GM12878 (cell line): ENCODE data around the gene ARHGEF6. TPM values are rescaled to one million over a fixed set of nuclear protein-coding genes. Genes with fewer than 3 reads are reported as not detected.

Experiments
- ATAC-seq: fragments of 200-7000 bp; cut with Tn5 transposase; 3 replicates; pipeline ENCODE4 v1.9.1; 2020; ENCODE audit warnings: mild to moderate bottlenecking, moderate library complexity
- BruUV-seq: library from RNA; stranded (reverse); fragments of 400-500 nt; replicated peaks from 2 replicates; lab custom pipeline; 2021; lab: Mats Ljungman, UMichigan
- CTCF ChIA-PET: fragments of 300-600 bp; sonication (Branson Sonifier 250); formaldehyde crosslinking; extraction: SDS; loops from one replicate; lab custom pipeline; 2021; ENCODE audit warnings: inconsistent platforms; lab: Yijun Ruan, JAX
- POLR2A ChIA-PET: fragments of 350-600 bp; formaldehyde crosslinking; extraction: SDS; loops from one replicate; lab custom pipeline; 2021; ENCODE audit warnings: inconsistent platforms; lab: Charles Lee
- RAD21 ChIA-PET: fragments of 300-600 bp; sonication (Branson Sonifier 250); formaldehyde crosslinking; loops from one replicate; lab custom pipeline; 2023; ENCODE audit warnings: antibody characterized with exemption; ENCODE audit not compliant: unreplicated experiment; lab: Charles Lee
- SMC1A ChIA-PET: fragments of 300-600 bp; sonication (Branson Sonifier 250); formaldehyde crosslinking; loops from one replicate; lab custom pipeline; 2023; ENCODE audit not compliant: unreplicated experiment, uncharacterized antibody; lab: Charles Lee
- DNase-seq: peaks from one replicate; pipeline ENCODE4 v3.0.0-alpha.2; 2011; ENCODE audit warnings: low read depth, low spot score
- FAIRE-seq: peaks from 3 replicates; lab custom pipeline; 2011; peaks lifted over from hg19 to GRCh38; lab: Jason Lieb, UNC
- H2AFZ ChIP-seq: 2 replicates; pipeline ENCODE4 v1.6.0; 2011; ENCODE audit warnings: low read depth, low read length, control low read depth; ENCODE audit not compliant: control insufficient read depth
- H3K27ac ChIP-seq: 2 replicates; pipeline ENCODE4 v1.5.1; 2011; ENCODE audit warnings: control low read depth; ENCODE audit not compliant: control insufficient read depth, insufficient read depth
- H3K27me3 ChIP-seq, 2 experiments: replicated peaks in 1 of 2; 2 replicates each; pipeline versions ENCODE4 v1.6.0 to v1.6.1; 2011; ENCODE audit warnings: low read length in 1 of 2; ENCODE audit not compliant: control insufficient read depth in 2 of 2, insufficient read depth in 2 of 2
- H3K36me3 ChIP-seq, 2 experiments: 2 replicates each; pipeline ENCODE4 v1.5.1; 2011; ENCODE audit warnings: low read length in 1 of 2; ENCODE audit not compliant: control insufficient read depth in 2 of 2, insufficient read depth in 2 of 2
- H3K4me1 ChIP-seq: 2 replicates; pipeline ENCODE4 v1.6.1; 2011; ENCODE audit warnings: mild to moderate bottlenecking, low read length, moderate library complexity, mixed read lengths; ENCODE audit not compliant: control insufficient read depth, insufficient read depth
- H3K4me2 ChIP-seq: 2 replicates; pipeline ENCODE4 v1.6.0; 2011; ENCODE audit warnings: control low read depth; ENCODE audit not compliant: control insufficient read depth, insufficient read depth
- H3K4me3 ChIP-seq: fragments of 200-600 bp; sonication (generic); 2 replicates; pipeline ENCODE4 v1.5.1; 2016
- H3K79me2 ChIP-seq: 2 replicates; pipeline ENCODE4 v1.6.0; 2011; ENCODE audit warnings: low read length; ENCODE audit not compliant: control insufficient read depth, insufficient read depth
- H3K9ac ChIP-seq: 2 replicates; pipeline ENCODE4 v1.8.0; 2011; ENCODE audit warnings: low read length, control low read depth, mixed read lengths; ENCODE audit not compliant: control insufficient read depth, insufficient read depth
- H3K9me3 ChIP-seq: replicated peaks from 3 replicates; pipeline ENCODE4 v1.5.1; 2011; ENCODE audit warnings: mild to moderate bottlenecking, low read length; ENCODE audit not compliant: control insufficient read depth, insufficient read depth
- H4K20me1 ChIP-seq: 2 replicates; pipeline ENCODE4 v1.6.0; 2011; ENCODE audit not compliant: control insufficient read depth, insufficient read depth
- BRCA1 ChIP-seq: IDR thresholded peaks from 2 replicates; pipeline ENCODE4 v1.6.1; 2011; ENCODE audit warnings: low read depth, low read length, improper control_type of control experiment
- CREB1 ChIP-seq: IDR thresholded peaks from 2 replicates; pipeline ENCODE4 v1.6.1; 2012; ENCODE audit warnings: low read depth, mild to moderate bottlenecking, inconsistent platforms
- CTCF ChIP-seq, 3 experiments: IDR thresholded peaks in 2 of 3; conservative IDR thresholded peaks in 1 of 3; 2 replicates each; pipeline ENCODE4 v1.5.1; 2011; ENCODE audit warnings: low read depth in 3 of 3, low read length in 3 of 3, mild to moderate bottlenecking in 3 of 3, control low read depth in 2 of 3, moderate library complexity in 2 of 3, inconsistent platforms in 1 of 3, mixed read lengths in 1 of 3; ENCODE audit not compliant: control insufficient read depth in 2 of 3, insufficient read depth in 1 of 3; ENCODE audit errors: extremely low read depth in 1 of 3
- ESRRA ChIP-seq: IDR thresholded peaks from 2 replicates; pipeline ENCODE4 v1.6.1; 2012; ENCODE audit warnings: mild to moderate bottlenecking, low read length, improper control_type of control experiment
- GATAD2B ChIP-seq: fragments of 450-650 bp; conservative IDR thresholded peaks from 2 replicates; pipeline ENCODE4 v1.6.1; 2017; ENCODE audit warnings: low read depth, mild to moderate bottlenecking, moderate library complexity
- HDAC6 ChIP-seq: fragments of 200-600 bp; sonication (generic); IDR thresholded peaks from one replicate; pipeline ENCODE4 v1.8.0; 2017; ENCODE audit warnings: antibody characterized with exemption; ENCODE audit not compliant: unreplicated experiment
- IKZF1 ChIP-seq: fragments of 450-650 bp; conservative IDR thresholded peaks from 2 replicates; pipeline ENCODE4 v1.6.1; 2017; ENCODE audit warnings: antibody characterized with exemption, mild to moderate bottlenecking
- KAT2A ChIP-seq: conservative IDR thresholded peaks from 2 replicates; pipeline ENCODE4 v1.6.1; 2011; ENCODE audit warnings: low read depth, low read length; ENCODE audit not compliant: control insufficient read depth
- MTA3 ChIP-seq: IDR thresholded peaks from 2 replicates; pipeline ENCODE4 v1.6.1; 2012; ENCODE audit warnings: low read length, inconsistent platforms, borderline replicate concordance
- MYB ChIP-seq: fragments of 150-350 bp; IDR thresholded peaks from 2 replicates; pipeline ENCODE4 v1.6.1; 2014; ENCODE audit warnings: mild to moderate bottlenecking, low read depth, low read length, borderline replicate concordance
- NR2C1 ChIP-seq: fragments of 450-650 bp; IDR thresholded peaks from 2 replicates; pipeline ENCODE4 v1.6.1; 2017; ENCODE audit warnings: antibody characterized with exemption, mild to moderate bottlenecking, moderate library complexity
- PAX5 ChIP-seq: IDR thresholded peaks from 2 replicates; pipeline ENCODE4 v1.6.1; 2011; ENCODE audit warnings: low read depth, low read length, borderline replicate concordance
- POLR2A ChIP-seq: IDR thresholded peaks from 2 replicates; pipeline ENCODE4 v1.6.1; 2011; ENCODE audit warnings: low read depth, mild to moderate bottlenecking, low read length
- POLR2AphosphoS5 ChIP-seq: IDR thresholded peaks from 2 replicates; pipeline ENCODE4 v1.6.1; 2011; ENCODE audit warnings: mild to moderate bottlenecking, low read length, inconsistent platforms
- RAD21 ChIP-seq: IDR thresholded peaks from 2 replicates; pipeline ENCODE4 v1.6.1; 2011; ENCODE audit warnings: mild to moderate bottlenecking, low read depth, low read length, moderate library complexity; ENCODE audit not compliant: insufficient read depth
- RB1 ChIP-seq: fragments of 450-650 bp; formaldehyde crosslinking; IDR thresholded peaks from 2 replicates; pipeline ENCODE4 v1.6.1; 2017; ENCODE audit warnings: mild to moderate bottlenecking, borderline replicate concordance
- SMAD5 ChIP-seq: IDR thresholded peaks from 2 replicates; pipeline ENCODE4 v1.6.1; 2016; ENCODE audit warnings: antibody characterized with exemption, low read depth
- SPI1 ChIP-seq: IDR thresholded peaks from 2 replicates; pipeline ENCODE4 v1.6.1; 2011; ENCODE audit warnings: low read depth, mild to moderate bottlenecking, low read length, moderate library complexity, borderline replicate concordance; ENCODE audit not compliant: insufficient read depth
- TCF7 ChIP-seq: IDR thresholded peaks from 2 replicates; pipeline ENCODE4 v1.6.1; 2014; ENCODE audit warnings: antibody characterized with exemption, borderline replicate concordance
- WGBS: methylation state at CpG from one replicate; pipeline ENCODE4 v1.1.6; 2016; ENCODE audit warnings: low lambda C conversion rate; ENCODE audit not compliant: insufficient replicate concordance, insufficient coverage; ENCODE audit errors: missing lambda C conversion rate; 5-methylcytosine and 5-hydroxymethylcytosine counted together
- in situ Hi-C: fragments of 300-500 bp; cut with MboI; formaldehyde crosslinking; loops from 9 replicates; pipeline ENCODE4 v1.14.3; 2018; ENCODE audit warnings: mixed read lengths
- intact Hi-C: fragments of 100-400 bp; cut with micrococcal nuclease; formaldehyde crosslinking; loops from one replicate; pipeline ENCODE4 v1.14.2; 2022; ENCODE audit not compliant: unreplicated experiment
- polyA plus RNA-seq, 11 experiments: library from polyadenylated mRNA; depleted of rRNA in 4 of 11; unstranded in 6 of 11; stranded (reverse) in 5 of 11; fragments of >200 nt; fragmentation: Nextera tagmentation in 4 of 11; fragmentation: Illumina TruSeq in 1 of 11; extraction: Ambion mirVana in 4 of 11; extraction: Trizol in 1 of 11; gene quantifications; 1 replicate in 1 of 11; 2 replicates in 10 of 11; pipeline versions ENCODE4 v1.2.1 to v1.2.3, GENCODE V29; 2011 to 2016; ENCODE audit warnings: inconsistent platforms in 2 of 11, missing spikeins in 2 of 11, low read depth in 1 of 11
- total RNA-seq, 4 experiments: library from RNA; depleted of rRNA in 3 of 4; stranded (reverse); fragments of >200 nt in 3 of 4; fragmentation: Illumina TruSeq in 1 of 4; extraction: Trizol in 1 of 4; gene quantifications; 2 replicates each; pipeline versions ENCODE4 v1.2.1 to v1.2.3, GENCODE V29; 2013 to 2021
- TF ChIP-seq, protein P1 (sequence below): fragments of 450-650 bp; conservative IDR thresholded peaks from 2 replicates; pipeline ENCODE4 v1.6.1; 2017; ENCODE audit warnings: mild to moderate bottlenecking, moderate library complexity

Gene ARHGEF6
- total and polyA plus RNA-seq, 10 of the 15 experiments (the other 5 are each of a cell fraction or from before 2014, with no cell fraction given) = 5.4 to 29.7 (median 18.0) TPM

DNA sequence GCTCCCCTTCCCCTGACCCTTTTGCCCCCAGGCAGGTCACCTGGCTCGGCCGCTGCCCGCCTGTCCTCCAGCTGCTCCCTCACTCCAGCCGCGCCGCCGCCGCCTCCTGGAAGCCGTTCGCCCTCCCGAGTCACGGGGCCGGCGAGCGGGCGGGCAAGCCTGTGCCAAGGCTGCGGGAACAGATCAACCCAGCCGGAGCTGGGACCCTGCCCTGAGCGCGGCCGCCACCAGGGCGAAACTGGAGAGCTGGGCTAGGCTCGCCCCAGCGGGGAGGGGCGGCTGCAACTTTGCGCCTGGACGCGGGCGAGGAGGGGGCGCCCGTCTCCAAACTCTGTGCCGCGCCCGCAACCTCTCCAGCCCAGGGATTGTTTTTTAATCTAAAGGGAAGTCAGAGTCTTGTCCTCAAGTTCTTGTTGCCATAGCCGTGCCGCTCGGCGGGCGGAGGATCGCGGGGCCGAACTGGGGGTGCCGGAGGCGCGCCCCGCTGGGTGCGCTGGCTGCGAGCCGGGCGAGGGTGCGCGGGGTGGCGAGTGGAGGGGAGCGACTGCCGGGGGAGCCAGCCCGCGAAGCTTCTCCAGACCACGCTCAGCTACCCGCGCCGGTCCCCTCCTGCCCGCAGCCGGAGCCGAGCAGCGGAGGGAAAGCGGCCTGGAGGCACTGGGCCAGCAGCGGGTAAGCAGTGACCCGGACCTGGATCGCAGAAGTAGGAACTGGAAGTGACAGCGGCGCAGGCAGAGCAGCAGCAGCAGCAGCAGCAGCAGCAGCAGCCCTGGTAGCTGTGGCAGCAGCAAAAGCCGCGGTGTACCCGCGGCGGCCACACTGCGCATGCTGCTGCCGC lies 13.4 kb downstream of the ARHGEF6 start:
- Histone ChIP-seq H3K9me3 (no peaks in the 10 kb centered on the region; the same call in 2 of the 3 replicates), H3K36me3 (no peaks in the 10 kb centered on the region; a peak in 1 of 4 replicates), H3K9ac (peak overlapping the region; percentile 68), H3K4me1 (peaks cover 10% of the 10 kb centered on the region), H3K4me3 (peak overlapping the region; percentile 68), H3K27ac (peak overlapping the region; percentile 58), H4K20me1 (no peaks in the 10 kb centered on the region), H3K79me2 (no peaks in the 10 kb centered on the region), H2AFZ (peak overlapping the region; percentile 64), H3K4me2 (peak overlapping the region; percentile 86), H3K27me3 (no peaks in the 10 kb centered on the region)
- in situ Hi-C loops = no loop called here
- FAIRE-seq (no peak), DNase-seq (no peak), ATAC-seq (peak; percentile 87)
- 42% methylated on average over 34 of the region's 78 CpGs for WGBS
- ChIA-PET CTCF (interaction anchor here (1.0 to 1.8 kb wide), 6 partner anchors 12 to 113 kb away, joined by 3 read pairs; partner anchors contain the start of gene RBMX), POLR2A (interaction anchor here (1.1 to 2.5 kb wide), 3 partner anchors 10 to 20 kb away, joined by 4 to 7 read pairs (median 5); partner anchors contain the start of gene ARHGEF6), SMC1A (interaction anchor here (0.6 to 2.3 kb wide), 3 partner anchors 13 to 112 kb away, joined by 3 to 6 read pairs (median 5); no protein-coding TSS in a partner anchor), RAD21 (interaction anchor here (0.8 to 1.7 kb wide), 4 partner anchors 12 to 112 kb away, joined by 3 to 5 read pairs (median 4); no protein-coding TSS in a partner anchor)
- no TSS peak for BruUV-seq
- intact Hi-C loops = loop anchor here (5.0 kb wide), 2 partner anchors 55 to 160 kb away; no protein-coding TSS in a partner anchor
- TF ChIP-seq, protein P1, sequence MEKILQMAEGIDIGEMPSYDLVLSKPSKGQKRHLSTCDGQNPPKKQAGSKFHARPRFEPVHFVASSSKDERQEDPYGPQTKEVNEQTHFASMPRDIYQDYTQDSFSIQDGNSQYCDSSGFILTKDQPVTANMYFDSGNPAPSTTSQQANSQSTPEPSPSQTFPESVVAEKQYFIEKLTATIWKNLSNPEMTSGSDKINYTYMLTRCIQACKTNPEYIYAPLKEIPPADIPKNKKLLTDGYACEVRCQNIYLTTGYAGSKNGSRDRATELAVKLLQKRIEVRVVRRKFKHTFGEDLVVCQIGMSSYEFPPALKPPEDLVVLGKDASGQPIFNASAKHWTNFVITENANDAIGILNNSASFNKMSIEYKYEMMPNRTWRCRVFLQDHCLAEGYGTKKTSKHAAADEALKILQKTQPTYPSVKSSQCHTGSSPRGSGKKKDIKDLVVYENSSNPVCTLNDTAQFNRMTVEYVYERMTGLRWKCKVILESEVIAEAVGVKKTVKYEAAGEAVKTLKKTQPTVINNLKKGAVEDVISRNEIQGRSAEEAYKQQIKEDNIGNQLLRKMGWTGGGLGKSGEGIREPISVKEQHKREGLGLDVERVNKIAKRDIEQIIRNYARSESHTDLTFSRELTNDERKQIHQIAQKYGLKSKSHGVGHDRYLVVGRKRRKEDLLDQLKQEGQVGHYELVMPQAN = peak; percentile 31; the same call in 1 of the 2 replicates
- peak; percentile 52; the same call in 1 of the 2 replicates for TF ChIP-seq GATAD2B
- peak; percentile 62; the same call in 1 of the 2 replicates for TF ChIP-seq IKZF1
- TF ChIP-seq BRCA1 = no peak
- peak; percentile 72 for TF ChIP-seq HDAC6
- peak; percentile 52; the same call in 1 of the 2 replicates for TF ChIP-seq SPI1
- TF ChIP-seq TCF7 = no peak
- TF ChIP-seq NR2C1 = 0 out of 2 replicates have a peak, but pooled peaks have one; percentile 38
- TF ChIP-seq RAD21 = peak; percentile 28; the same call in 1 of the 2 replicates
- no peak for TF ChIP-seq MYB
- TF ChIP-seq KAT2A = no peak
- TF ChIP-seq POLR2AphosphoS5 = no peak
- peak; percentile 75 for TF ChIP-seq POLR2A
- no peak for TF ChIP-seq SMAD5
- TF ChIP-seq CTCF (IDR thresholded peaks at IDR 0.05 in 2 of 3, conservative IDR thresholded peaks at IDR 0.05 in 1 of 3; ENCODE audit: control insufficient read depth in 2 of 3, extremely low read depth in 1 of 3, insufficient read depth in 1 of 3, low read depth in 3 of 3, low read length in 3 of 3) = peak in 2 of 3 experiments; percentile 12 to 42; a peak in 2 of 6 replicates
- no peak for TF ChIP-seq ESRRA
- TF ChIP-seq MTA3 = no peak
- TF ChIP-seq CREB1 = no peak
- no peak for TF ChIP-seq PAX5
- TF ChIP-seq RB1 = no peak
